K562 (cell line): ENCODE measurements around the gene CCDC90B. TPM values are rescaled to one million over a fixed set of nuclear protein-coding genes. Genes with fewer than 3 reads are reported as not detected.
A peak's percentile ranks its signal among the peaks of the same experiment; 100 is the strongest.

Experiments used
- REST ChIP-seq, 2 experiments: fragments of 450-650 bp; formaldehyde crosslinking in 1 of 2; IDR thresholded peaks; 2 replicates each; pipeline versions ENCODE4 v1.4.0 to v1.6.1; 2014 to 2020; ENCODE audit warnings: mild to moderate bottlenecking in 2 of 2, borderline replicate concordance in 1 of 2, low read depth in 1 of 2
- polyA plus RNA-seq, 8 experiments: library from polyadenylated mRNA; depleted of rRNA in 4 of 8; stranded (reverse) in 5 of 8; unstranded in 3 of 8; fragments of >200 nt; fragmentation: Nextera tagmentation in 2 of 8; fragmentation: Illumina TruSeq in 1 of 8; extraction: Ambion mirVana in 2 of 8; extraction: Trizol in 1 of 8; gene quantifications; 2 replicates each; pipeline versions ENCODE4 v1.2.1 to v1.2.3, GENCODE V29; 2011 to 2014; ENCODE audit warnings: inconsistent platforms in 1 of 8, missing spikeins in 1 of 8
- total RNA-seq, 7 experiments: library from RNA; depleted of rRNA in 6 of 7; stranded (reverse); fragments of >200 nt in 6 of 7; fragmentation: Illumina TruSeq in 2 of 7; extraction: Trizol in 2 of 7; gene quantifications; 2 replicates each; pipeline versions ENCODE4 v1.2.1 to v1.2.3, GENCODE V29; 2011 to 2021; ENCODE audit warnings: low replicate concordance in 1 of 7

CCDC90B gene
- total and polyA plus RNA-seq, 9 of the 15 experiments (the other 6 are each of a cell fraction or from before 2014, with no cell fraction given), result 26.6 to 63.6 (median 51.8) TPM

GRCh38 chr11:83285771-83286528 lies at the start of gene CCDC90B (continued):
- no peak for TF ChIP-seq REST (IDR thresholded peaks at IDR 0.05; ENCODE audit: borderline replicate concordance)
- TF ChIP-seq REST (CRISPR knock-in tag; IDR thresholded peaks at IDR 0.05; ENCODE audit: low read depth), result 0 out of 2 replicates have a peak, but pooled peaks have one; percentile 51
